Right lobe of liver (tissue), 4 donors: ENCODE results near the gene C7orf57.

ENCODE experiments used
- POLR2A ChIP-seq: fragments of 450-650 bp; IDR thresholded peaks from one replicate; pipeline ENCODE4 v1.6.1; 2017; ENCODE audit warnings: antibody characterized with exemption, mild to moderate bottlenecking
- TF ChIP-seq, protein P1 (sequence below), 4 donors: fragments of 200-600 bp in 3 of 4; fragments of 450-650 bp in 1 of 4; IDR thresholded peaks; one replicate each; pipeline versions ENCODE4 v1.5.1 to v1.8.0; 2016 to 2022; ENCODE audit warnings: antibody characterized with exemption in 4 of 4, mild to moderate bottlenecking in 2 of 4
- donor health status: DM: no; HTN: no; CAD: no.
- donor health status: DM: no; HTN: no; CAD: no.
- donor health status: DM: no; HTN: yes; CAD: no.

DNA sequence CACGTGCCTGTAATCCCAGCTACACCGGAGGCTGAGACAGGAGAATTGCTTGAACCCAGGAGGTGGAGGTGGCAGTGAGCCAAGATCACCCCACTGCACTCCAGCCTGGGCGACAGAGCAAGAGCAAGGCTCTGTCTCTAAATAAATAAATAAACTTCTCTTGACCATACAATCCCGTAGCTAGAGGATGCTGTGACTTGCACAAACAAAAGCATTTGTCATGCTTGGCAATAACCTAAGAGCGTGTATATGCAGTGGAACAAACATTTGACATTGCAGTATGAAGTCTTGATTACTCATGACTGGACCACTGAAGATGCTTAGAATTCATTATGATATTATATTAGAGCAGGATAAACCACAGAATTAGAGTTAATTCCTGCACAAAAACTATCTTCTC lies 1.4 kb upstream of the C7orf57 start:
- TF ChIP-seq, protein P1, sequence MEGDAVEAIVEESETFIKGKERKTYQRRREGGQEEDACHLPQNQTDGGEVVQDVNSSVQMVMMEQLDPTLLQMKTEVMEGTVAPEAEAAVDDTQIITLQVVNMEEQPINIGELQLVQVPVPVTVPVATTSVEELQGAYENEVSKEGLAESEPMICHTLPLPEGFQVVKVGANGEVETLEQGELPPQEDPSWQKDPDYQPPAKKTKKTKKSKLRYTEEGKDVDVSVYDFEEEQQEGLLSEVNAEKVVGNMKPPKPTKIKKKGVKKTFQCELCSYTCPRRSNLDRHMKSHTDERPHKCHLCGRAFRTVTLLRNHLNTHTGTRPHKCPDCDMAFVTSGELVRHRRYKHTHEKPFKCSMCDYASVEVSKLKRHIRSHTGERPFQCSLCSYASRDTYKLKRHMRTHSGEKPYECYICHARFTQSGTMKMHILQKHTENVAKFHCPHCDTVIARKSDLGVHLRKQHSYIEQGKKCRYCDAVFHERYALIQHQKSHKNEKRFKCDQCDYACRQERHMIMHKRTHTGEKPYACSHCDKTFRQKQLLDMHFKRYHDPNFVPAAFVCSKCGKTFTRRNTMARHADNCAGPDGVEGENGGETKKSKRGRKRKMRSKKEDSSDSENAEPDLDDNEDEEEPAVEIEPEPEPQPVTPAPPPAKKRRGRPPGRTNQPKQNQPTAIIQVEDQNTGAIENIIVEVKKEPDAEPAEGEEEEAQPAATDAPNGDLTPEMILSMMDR (IDR thresholded peaks at IDR 0.05) = no peak
- no peak for TF ChIP-seq POLR2A
